Thymus (tissue), 11 donors: Measurements from ENCODE around the gene MLLT10. TPM values are rescaled to one million over a fixed set of nuclear protein-coding genes. Genes with fewer than 3 reads are reported as not detected.
A peak's percentile ranks its signal among the peaks of the same experiment; 100 is the strongest.
"Not testable (repeated sequence)": the region's sequence is repeated elsewhere in the genome, so short reads cannot be mapped to it uniquely, and the experiment has no call there.

Experiments
- DNase-seq, 9 donors: peaks; one replicate each; pipeline ENCODE4 v3.0.0-alpha.2; 2013; ENCODE audit warnings: low spot score in 9 of 9, low read depth in 6 of 9, missing footprints in 1 of 9
- H3K27ac ChIP-seq, 2 donors: one replicate each; pipeline ENCODE4 v1.5.1; 2013; ENCODE audit warnings: control low read depth in 1 of 2, low read depth in 1 of 2, low read length in 1 of 2, mild to moderate bottlenecking in 1 of 2, moderate library complexity in 1 of 2
- H3K27me3 ChIP-seq, 2 donors: one replicate each; pipeline ENCODE4 v1.5.1; 2013; ENCODE audit warnings: low read length in 1 of 2; ENCODE audit not compliant: control insufficient read depth in 2 of 2, insufficient read depth in 1 of 2
- H3K36me3 ChIP-seq, 2 donors: one replicate each; pipeline ENCODE4 v1.5.1; 2013; ENCODE audit warnings: low read length in 1 of 2, mild to moderate bottlenecking in 1 of 2, moderate library complexity in 1 of 2; ENCODE audit not compliant: control insufficient read depth in 2 of 2, insufficient read depth in 2 of 2
- H3K4me1 ChIP-seq, 2 donors: one replicate each; pipeline ENCODE4 v1.5.1; 2013; ENCODE audit warnings: low read length in 2 of 2; ENCODE audit not compliant: control insufficient read depth in 2 of 2, insufficient read depth in 2 of 2
- H3K4me3 ChIP-seq, 2 donors: one replicate each; pipeline ENCODE4 v1.5.1; 2013; ENCODE audit warnings: low read length in 2 of 2, control low read depth in 1 of 2, mild to moderate bottlenecking in 1 of 2
- H3K9me3 ChIP-seq, 2 donors: one replicate each; pipeline ENCODE4 v1.5.1; 2013; ENCODE audit warnings: low read length in 1 of 2, mild to moderate bottlenecking in 1 of 2; ENCODE audit not compliant: control insufficient read depth in 2 of 2, insufficient read depth in 1 of 2
- WGBS: extraction: QIAGEN DNeasy Blood & Tissue Kit; methylation state at CpG from one replicate; pipeline ENCODE4 v1.1.7; 2013; 5-methylcytosine and 5-hydroxymethylcytosine counted together
- polyA plus RNA-seq: library from polyadenylated mRNA; stranded (reverse); fragments of 200-250 nt; gene quantifications from one replicate; pipeline ENCODE4 v1.2.3, GENCODE V29; 2013
- total RNA-seq: library from RNA; stranded (reverse); fragments of 120-200 nt; gene quantifications from one replicate; pipeline ENCODE4 v1.2.4, GENCODE V29; 2013
- donor health status: healthy.

Gene MLLT10
- total and polyA plus RNA-seq, 2 donors = 23.0 to 27.9 TPM

GRCh38 chr10:21699575-21699974, 165.5 kb downstream of the MLLT10 start:
- no peak for DNase-seq
- WGBS = 98% methylated on average over 3 of the region's 3 CpGs
- Histone ChIP-seq H3K9me3 (no peaks in the 10 kb centered on the region), H3K27me3 (no peaks in the 10 kb centered on the region), H3K4me3 (no peak overlapping the region), H3K36me3 (peaks cover 0 to 5% of the 10 kb centered on the region in 2 donors), H3K27ac (no peak overlapping the region), H3K4me1 (peaks cover 0 to 8% of the 10 kb centered on the region in 2 donors)

GRCh38 chr10:21700474-21700873, 166.4 kb downstream of the MLLT10 start:
- peaks cover 4 to 7% of the 10 kb centered on the region in 2 donors for H3K36me3 ChIP-seq
- no peak overlapping the region for H3K27ac ChIP-seq
- no peaks in the 10 kb centered on the region for H3K27me3 ChIP-seq
- 96% methylated on average over 2 of the region's 2 CpGs for WGBS
- H3K9me3 ChIP-seq = no peaks in the 10 kb centered on the region
- peaks cover 0 to 8% of the 10 kb centered on the region in 2 donors for H3K4me1 ChIP-seq
- DNase-seq = peak in 1 of 9 donors; percentile 19
- no peak overlapping the region for H3K4me3 ChIP-seq

- DNase-seq = peak; percentile 22 to 88 (median 58)
- Histone ChIP-seq H3K36me3 (peaks cover 4 to 9% of the 10 kb centered on the region in 2 donors), H3K4me1 (peaks cover 0 to 8% of the 10 kb centered on the region in 2 donors), H3K27me3 (no peaks in the 10 kb centered on the region), H3K4me3 (no peak overlapping the region), H3K9me3 (no peaks in the 10 kb centered on the region), H3K27ac (peak overlapping the region in 1 of 2 donors; percentile 63)
- WGBS = 3% methylated on average over 2 of the region's 2 CpGs
Observed at GRCh38 chr10:21702633-21703111, 168.6 kb downstream of the MLLT10 start.

- Histone ChIP-seq H3K27me3 (no peaks in the 10 kb centered on the region), H3K36me3 (peaks cover 4 to 7% of the 10 kb centered on the region in 2 donors), H3K27ac (no peak overlapping the region), H3K9me3 (no peaks in the 10 kb centered on the region), H3K4me3 (no peak overlapping the region), H3K4me1 (peaks cover 0 to 8% of the 10 kb centered on the region in 2 donors)
- DNase-seq = no peak
- WGBS = 97% methylated on average over 5 of the region's 5 CpGs
Observed at GRCh38 chr10:21705142-21705827, 171.3 kb downstream of the MLLT10 start.

GRCh38 chr10:21705828-21706176, 171.8 kb downstream of the MLLT10 start:
- H3K9me3 ChIP-seq = no peaks in the 10 kb centered on the region
- peaks cover 0 to 8% of the 10 kb centered on the region in 2 donors for H3K4me1 ChIP-seq
- DNase-seq = no peak
- H3K27ac ChIP-seq = no peak overlapping the region
- WGBS = 96% methylated on average over 2 of the region's 2 CpGs
- peaks cover 4 to 7% of the 10 kb centered on the region in 2 donors for H3K36me3 ChIP-seq
- no peak overlapping the region for H3K4me3 ChIP-seq
- H3K27me3 ChIP-seq = no peaks in the 10 kb centered on the region

- Histone ChIP-seq H3K27me3 (no peaks in the 10 kb centered on the region), H3K27ac (no peak overlapping the region), H3K36me3 (peaks cover 4 to 9% of the 10 kb centered on the region in 2 donors), H3K4me1 (peaks cover 0 to 8% of the 10 kb centered on the region in 2 donors), H3K4me3 (no peak overlapping the region), H3K9me3 (no peaks in the 10 kb centered on the region)
- no peak for DNase-seq
- WGBS = 97% methylated on average over 3 of the region's 3 CpGs
Observed at GRCh38 chr10:21707498-21707897, 173.5 kb downstream of the MLLT10 start.

- Histone ChIP-seq H3K36me3 (peaks cover 0 to 27% of the 10 kb centered on the region in 2 donors), H3K27me3 (no peaks in the 10 kb centered on the region), H3K4me3 (no peak overlapping the region), H3K27ac (no peak overlapping the region), H3K4me1 (no peaks in the 10 kb centered on the region), H3K9me3 (no peaks in the 10 kb centered on the region)
- DNase-seq = no peak
- 96% methylated on average over 4 of the region's 4 CpGs for WGBS
Observed at GRCh38 chr10:21712975-21713374, 178.9 kb downstream of the MLLT10 start.

- no peak for DNase-seq
- H3K4me3 ChIP-seq = no peak overlapping the region
- H3K36me3 ChIP-seq = peaks cover 0 to 33% of the 10 kb centered on the region in 2 donors
- no peaks in the 10 kb centered on the region for H3K9me3 ChIP-seq
- no peaks in the 10 kb centered on the region for H3K4me1 ChIP-seq
- H3K27ac ChIP-seq = no peak overlapping the region
- WGBS = 90% methylated on average over 2 of the region's 2 CpGs
- no peaks in the 10 kb centered on the region for H3K27me3 ChIP-seq
Observed at GRCh38 chr10:21715531-21716195, 181.6 kb downstream of the MLLT10 start.

- WGBS = 94% methylated on average over 3 of the region's 3 CpGs
- peaks cover 0 to 31% of the 10 kb centered on the region in 2 donors for H3K36me3 ChIP-seq
- H3K27me3 ChIP-seq, H3K27ac ChIP-seq, H3K4me1 ChIP-seq, H3K4me3 ChIP-seq, DNase-seq, H3K9me3 ChIP-seq: not testable (repeated sequence)
Observed at GRCh38 chr10:21717437-21718054, 183.5 kb downstream of the MLLT10 start.
